Measurements from ENCODE around the gene PHLPP1.

- TF ChIP-seq EP300 (IDR thresholded peaks at IDR 0.05) (no peak), CTCF (IDR thresholded peaks at IDR 0.05) (no peak), POLR2A (IDR thresholded peaks at IDR 0.05) (no peak)
Measured at GRCh38 chr18:62669225-62669624, 46.1 kb upstream of the PHLPP1 start.

All from suprapubic skin (tissue), 3 donors.